Liver (tissue), 9 donors: ENCODE results near the gene IL10RB. TPM values are rescaled to one million over a fixed set of nuclear protein-coding genes. Genes with fewer than 3 reads are reported as not detected.
A peak's percentile ranks its signal among the peaks of the same experiment; 100 is the strongest.

ENCODE experiments used
- DNase-seq: peaks from one replicate; pipeline ENCODE4 v3.0.0-alpha.2; 2017; ENCODE audit warnings: low spot score
- H3K27ac ChIP-seq, 2 donors: one replicate each; pipeline ENCODE4 v1.7.0; 2013; ENCODE audit warnings: inconsistent platforms in 2 of 2, low read length in 2 of 2, control low read depth in 1 of 2, low read depth in 1 of 2, mild to moderate bottlenecking in 1 of 2
- H3K27me3 ChIP-seq, 4 donors: one replicate each; pipeline versions ENCODE4 v1.6.1 to v1.7.0; 2013; ENCODE audit warnings: low read length in 3 of 4, inconsistent platforms in 1 of 4, mild to moderate bottlenecking in 1 of 4, moderate library complexity in 1 of 4; ENCODE audit not compliant: control insufficient read depth in 4 of 4, insufficient read depth in 4 of 4
- H3K36me3 ChIP-seq, 4 donors: one replicate each; pipeline versions ENCODE4 v1.6.1 to v1.7.0; 2013; ENCODE audit warnings: low read length in 3 of 4, mild to moderate bottlenecking in 3 of 4, low read depth in 1 of 4, moderate library complexity in 1 of 4; ENCODE audit not compliant: control insufficient read depth in 4 of 4, insufficient read depth in 3 of 4
- H3K4me1 ChIP-seq, 4 donors: one replicate each; pipeline versions ENCODE4 v1.6.1 to v1.7.0; 2013; ENCODE audit warnings: low read length in 3 of 4, mild to moderate bottlenecking in 3 of 4, moderate library complexity in 1 of 4; ENCODE audit not compliant: control insufficient read depth in 4 of 4, insufficient read depth in 4 of 4
- H3K4me3 ChIP-seq, 3 donors: one replicate each; pipeline versions ENCODE4 v1.6.1 to v1.7.0; 2013; ENCODE audit warnings: low read length in 3 of 3, control low read depth in 1 of 3, low read depth in 1 of 3, mild to moderate bottlenecking in 1 of 3
- H3K9ac ChIP-seq, 2 donors: one replicate each; pipeline ENCODE4 v1.7.0; 2013; ENCODE audit warnings: low read length in 2 of 2, mild to moderate bottlenecking in 2 of 2, moderate library complexity in 2 of 2, control low read depth in 1 of 2, low read depth in 1 of 2
- H3K9me3 ChIP-seq, 4 donors: one replicate each; pipeline versions ENCODE4 v1.6.1 to v1.7.0; 2013; ENCODE audit warnings: low read length in 3 of 4; ENCODE audit not compliant: control insufficient read depth in 4 of 4
- EGR1 ChIP-seq, 2 donors: IDR thresholded peaks; 2 replicates each; pipeline ENCODE4 v1.6.1; 2016 to 2018; ENCODE audit warnings: antibody characterized with exemption in 2 of 2, low read depth in 2 of 2
- FOXA1 ChIP-seq: IDR thresholded peaks from 2 replicates; pipeline ENCODE4 v1.6.1; 2016; ENCODE audit warnings: antibody characterized with exemption
- FOXA2 ChIP-seq: IDR thresholded peaks from 2 replicates; pipeline ENCODE4 v1.6.1; 2016; ENCODE audit warnings: antibody characterized with exemption
- GABPA ChIP-seq, 2 donors: IDR thresholded peaks in 1 of 2; conservative IDR thresholded peaks in 1 of 2; 2 replicates each; pipeline ENCODE4 v1.6.1; 2016; ENCODE audit warnings: antibody characterized with exemption in 2 of 2, mild to moderate bottlenecking in 1 of 2, moderate library complexity in 1 of 2
- HNF4A ChIP-seq, 2 donors: conservative IDR thresholded peaks; 2 replicates each; pipeline ENCODE4 v1.6.1; 2016; ENCODE audit warnings: antibody characterized with exemption in 2 of 2, mild to moderate bottlenecking in 2 of 2
- HNF4G ChIP-seq: IDR thresholded peaks from 2 replicates; pipeline ENCODE4 v1.6.1; 2016; ENCODE audit warnings: antibody characterized with exemption
- JUND ChIP-seq, 2 donors: IDR thresholded peaks; 2 replicates each; pipeline ENCODE4 v1.6.1; 2016; ENCODE audit warnings: antibody characterized with exemption in 2 of 2
- NR2F2 ChIP-seq: IDR thresholded peaks from 2 replicates; pipeline ENCODE4 v1.6.1; 2016; ENCODE audit warnings: antibody characterized with exemption
- RAD21 ChIP-seq, 2 donors: IDR thresholded peaks; 2 replicates each; pipeline ENCODE4 v1.6.1; 2016; ENCODE audit warnings: antibody characterized with exemption in 2 of 2, mild to moderate bottlenecking in 2 of 2
- RXRA ChIP-seq, 2 donors: IDR thresholded peaks; 2 replicates each; pipeline ENCODE4 v1.6.1; 2017 to 2018; ENCODE audit warnings: antibody characterized with exemption in 2 of 2, mild to moderate bottlenecking in 1 of 2
- SP1 ChIP-seq: IDR thresholded peaks from 2 replicates; pipeline ENCODE4 v1.6.1; 2018; ENCODE audit warnings: antibody characterized with exemption, mild to moderate bottlenecking
- TAF1 ChIP-seq: conservative IDR thresholded peaks from 2 replicates; pipeline ENCODE4 v1.6.1; 2016; ENCODE audit warnings: antibody characterized with exemption, mild to moderate bottlenecking
- YY1 ChIP-seq: IDR thresholded peaks from 2 replicates; pipeline ENCODE4 v1.6.1; 2016; ENCODE audit warnings: antibody characterized with exemption, mild to moderate bottlenecking
- WGBS: extraction: QIAGEN DNeasy Blood & Tissue Kit; methylation state at CpG from one replicate; pipeline ENCODE4 v1.1.7; 2013; 5-methylcytosine and 5-hydroxymethylcytosine counted together
- polyA plus RNA-seq, 2 donors: library from polyadenylated mRNA; stranded (reverse) in 1 of 2; unstranded in 1 of 2; fragments of 200-250 nt in 1 of 2; fragments of >200 nt in 1 of 2; fragmentation: Nextera tagmentation in 1 of 2; extraction: Ambion mirVana in 1 of 2; gene quantifications; one replicate each; pipeline versions ENCODE4 v1.2.1 to v1.2.3, GENCODE V29; 2013 to 2015
- total RNA-seq, 2 donors: library from RNA; depleted of rRNA; stranded (reverse); fragments of >200 nt; gene quantifications; one replicate each; pipeline ENCODE4 v1.2.3, GENCODE V29; 2014
- TF ChIP-seq, protein P1 (sequence below): IDR thresholded peaks from 2 replicates; pipeline ENCODE4 v1.6.1; 2016; ENCODE audit warnings: antibody characterized with exemption
- TF ChIP-seq, protein P2 (sequence below): IDR thresholded peaks from 2 replicates; pipeline ENCODE4 v1.6.1; 2016; ENCODE audit warnings: antibody characterized with exemption, mild to moderate bottlenecking
- TF ChIP-seq, protein P3 (sequence below): fragments of 150-350 bp; IDR thresholded peaks from 2 replicates; pipeline ENCODE4 v1.5.1; 2017; ENCODE audit warnings: improper control_type of control experiment, low read depth, low read length; ENCODE audit not compliant: missing input control
- TF ChIP-seq, protein P4 (sequence below): IDR thresholded peaks from 2 replicates; pipeline ENCODE4 v1.6.1; 2016; ENCODE audit warnings: antibody characterized with exemption
- TF ChIP-seq, protein P5 (sequence below): IDR thresholded peaks from 2 replicates; pipeline ENCODE4 v1.6.1; 2016; ENCODE audit warnings: antibody characterized with exemption
- donor health status: healthy.
- donor health status: healthy.
- donor health status: healthy.
- donor health status: healthy.
- donor health status: healthy.

IL10RB gene
- total and polyA plus RNA-seq, 4 donors, result 16.1 to 22.1 (median 18.8) TPM

DNA sequence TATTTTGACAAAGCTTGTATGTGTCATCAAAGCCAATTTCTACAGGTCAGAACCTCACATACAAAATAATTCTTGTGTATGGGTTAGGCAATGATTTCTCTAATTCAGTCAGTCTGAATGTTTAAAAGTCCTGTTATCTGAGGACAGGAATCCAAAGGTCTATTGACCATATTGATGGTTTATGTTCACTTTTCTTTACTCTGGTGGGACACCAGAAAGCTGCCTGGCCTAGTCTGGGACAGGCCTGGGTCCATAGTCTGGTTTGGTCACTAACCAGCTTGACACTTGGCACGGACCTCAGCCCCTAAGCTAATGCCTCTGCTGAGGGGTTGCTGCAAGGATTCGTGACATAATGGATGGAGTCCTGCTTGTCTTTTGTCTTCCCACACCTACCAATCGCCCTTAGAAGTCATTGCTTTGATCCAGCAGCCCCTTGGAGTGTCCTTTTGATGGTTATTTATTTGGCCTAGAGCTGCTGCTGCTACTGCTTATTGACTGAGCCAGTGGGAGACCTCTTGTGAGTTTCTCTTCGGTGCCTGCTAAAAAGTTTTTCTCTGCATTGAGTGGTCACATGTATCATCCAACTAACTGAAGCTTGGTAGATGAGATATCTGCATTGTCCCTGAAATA is 20.8 kb upstream of the IL10RB start:
- no peak for DNase-seq
- Histone ChIP-seq H3K4me1 (peaks cover 6 to 45% (median 24%) of the 10 kb centered on the region in 4 donors), H3K27ac (peak overlapping the region; percentile 41 to 67), H3K9ac (no peak overlapping the region), H3K4me3 (no peak overlapping the region), H3K36me3 (peaks cover 7 to 42% (median 28%) of the 10 kb centered on the region in 4 donors), H3K9me3 (no peaks in the 10 kb centered on the region), H3K27me3 (no peaks in the 10 kb centered on the region)
- whole genome bisulfite sequencing, result 39% methylated on average over 4 of the region's 4 CpGs
- TF ChIP-seq HNF4A (conservative IDR thresholded peaks at IDR 0.05) (peak; percentile 99 to 100), JUND (IDR thresholded peaks at IDR 0.05) (peak; percentile 84 to 87), RAD21 (IDR thresholded peaks at IDR 0.05) (peak; percentile 59 to 73), FOXA2 (peak; percentile 63), TAF1 (no peak), EGR1 (IDR thresholded peaks at IDR 0.05; ENCODE audit: low read depth in 2 of 2) (no peak), NR2F2 (peak; percentile 73), GABPA (IDR thresholded peaks at IDR 0.05 in 1 of 2, conservative IDR thresholded peaks at IDR 0.05 in 1 of 2) (no peak), YY1 (peak; percentile 68), FOXA1 (peak; percentile 43), SP1 (peak; percentile 95), RXRA (IDR thresholded peaks at IDR 0.05) (peak; percentile 90 to 95), HNF4G (peak; percentile 99)
- TF ChIP-seq, protein P1, sequence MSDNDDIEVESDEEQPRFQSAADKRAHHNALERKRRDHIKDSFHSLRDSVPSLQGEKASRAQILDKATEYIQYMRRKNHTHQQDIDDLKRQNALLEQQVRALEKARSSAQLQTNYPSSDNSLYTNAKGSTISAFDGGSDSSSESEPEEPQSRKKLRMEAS, result no peak
- TF ChIP-seq, protein P2, sequence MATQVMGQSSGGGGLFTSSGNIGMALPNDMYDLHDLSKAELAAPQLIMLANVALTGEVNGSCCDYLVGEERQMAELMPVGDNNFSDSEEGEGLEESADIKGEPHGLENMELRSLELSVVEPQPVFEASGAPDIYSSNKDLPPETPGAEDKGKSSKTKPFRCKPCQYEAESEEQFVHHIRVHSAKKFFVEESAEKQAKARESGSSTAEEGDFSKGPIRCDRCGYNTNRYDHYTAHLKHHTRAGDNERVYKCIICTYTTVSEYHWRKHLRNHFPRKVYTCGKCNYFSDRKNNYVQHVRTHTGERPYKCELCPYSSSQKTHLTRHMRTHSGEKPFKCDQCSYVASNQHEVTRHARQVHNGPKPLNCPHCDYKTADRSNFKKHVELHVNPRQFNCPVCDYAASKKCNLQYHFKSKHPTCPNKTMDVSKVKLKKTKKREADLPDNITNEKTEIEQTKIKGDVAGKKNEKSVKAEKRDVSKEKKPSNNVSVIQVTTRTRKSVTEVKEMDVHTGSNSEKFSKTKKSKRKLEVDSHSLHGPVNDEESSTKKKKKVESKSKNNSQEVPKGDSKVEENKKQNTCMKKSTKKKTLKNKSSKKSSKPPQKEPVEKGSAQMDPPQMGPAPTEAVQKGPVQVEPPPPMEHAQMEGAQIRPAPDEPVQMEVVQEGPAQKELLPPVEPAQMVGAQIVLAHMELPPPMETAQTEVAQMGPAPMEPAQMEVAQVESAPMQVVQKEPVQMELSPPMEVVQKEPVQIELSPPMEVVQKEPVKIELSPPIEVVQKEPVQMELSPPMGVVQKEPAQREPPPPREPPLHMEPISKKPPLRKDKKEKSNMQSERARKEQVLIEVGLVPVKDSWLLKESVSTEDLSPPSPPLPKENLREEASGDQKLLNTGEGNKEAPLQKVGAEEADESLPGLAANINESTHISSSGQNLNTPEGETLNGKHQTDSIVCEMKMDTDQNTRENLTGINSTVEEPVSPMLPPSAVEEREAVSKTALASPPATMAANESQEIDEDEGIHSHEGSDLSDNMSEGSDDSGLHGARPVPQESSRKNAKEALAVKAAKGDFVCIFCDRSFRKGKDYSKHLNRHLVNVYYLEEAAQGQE, result peak; percentile 58
- TF ChIP-seq, protein P3, sequence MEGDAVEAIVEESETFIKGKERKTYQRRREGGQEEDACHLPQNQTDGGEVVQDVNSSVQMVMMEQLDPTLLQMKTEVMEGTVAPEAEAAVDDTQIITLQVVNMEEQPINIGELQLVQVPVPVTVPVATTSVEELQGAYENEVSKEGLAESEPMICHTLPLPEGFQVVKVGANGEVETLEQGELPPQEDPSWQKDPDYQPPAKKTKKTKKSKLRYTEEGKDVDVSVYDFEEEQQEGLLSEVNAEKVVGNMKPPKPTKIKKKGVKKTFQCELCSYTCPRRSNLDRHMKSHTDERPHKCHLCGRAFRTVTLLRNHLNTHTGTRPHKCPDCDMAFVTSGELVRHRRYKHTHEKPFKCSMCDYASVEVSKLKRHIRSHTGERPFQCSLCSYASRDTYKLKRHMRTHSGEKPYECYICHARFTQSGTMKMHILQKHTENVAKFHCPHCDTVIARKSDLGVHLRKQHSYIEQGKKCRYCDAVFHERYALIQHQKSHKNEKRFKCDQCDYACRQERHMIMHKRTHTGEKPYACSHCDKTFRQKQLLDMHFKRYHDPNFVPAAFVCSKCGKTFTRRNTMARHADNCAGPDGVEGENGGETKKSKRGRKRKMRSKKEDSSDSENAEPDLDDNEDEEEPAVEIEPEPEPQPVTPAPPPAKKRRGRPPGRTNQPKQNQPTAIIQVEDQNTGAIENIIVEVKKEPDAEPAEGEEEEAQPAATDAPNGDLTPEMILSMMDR, result no peak
- TF ChIP-seq, protein P4, sequence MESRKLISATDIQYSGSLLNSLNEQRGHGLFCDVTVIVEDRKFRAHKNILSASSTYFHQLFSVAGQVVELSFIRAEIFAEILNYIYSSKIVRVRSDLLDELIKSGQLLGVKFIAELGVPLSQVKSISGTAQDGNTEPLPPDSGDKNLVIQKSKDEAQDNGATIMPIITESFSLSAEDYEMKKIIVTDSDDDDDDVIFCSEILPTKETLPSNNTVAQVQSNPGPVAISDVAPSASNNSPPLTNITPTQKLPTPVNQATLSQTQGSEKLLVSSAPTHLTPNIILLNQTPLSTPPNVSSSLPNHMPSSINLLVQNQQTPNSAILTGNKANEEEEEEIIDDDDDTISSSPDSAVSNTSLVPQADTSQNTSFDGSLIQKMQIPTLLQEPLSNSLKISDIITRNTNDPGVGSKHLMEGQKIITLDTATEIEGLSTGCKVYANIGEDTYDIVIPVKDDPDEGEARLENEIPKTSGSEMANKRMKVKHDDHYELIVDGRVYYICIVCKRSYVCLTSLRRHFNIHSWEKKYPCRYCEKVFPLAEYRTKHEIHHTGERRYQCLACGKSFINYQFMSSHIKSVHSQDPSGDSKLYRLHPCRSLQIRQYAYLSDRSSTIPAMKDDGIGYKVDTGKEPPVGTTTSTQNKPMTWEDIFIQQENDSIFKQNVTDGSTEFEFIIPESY, result peak; percentile 87
- TF ChIP-seq, protein P5, sequence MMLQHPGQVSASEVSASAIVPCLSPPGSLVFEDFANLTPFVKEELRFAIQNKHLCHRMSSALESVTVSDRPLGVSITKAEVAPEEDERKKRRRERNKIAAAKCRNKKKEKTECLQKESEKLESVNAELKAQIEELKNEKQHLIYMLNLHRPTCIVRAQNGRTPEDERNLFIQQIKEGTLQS, result peak; percentile 56
